Pulmonary artery endothelial cell (primary cell): ENCODE measurements around the gene PDZD2. TPM values are rescaled to one million over a fixed set of nuclear protein-coding genes. Genes with fewer than 3 reads are reported as not detected.

ENCODE experiments used
- total RNA-seq: library from RNA; depleted of rRNA; stranded (reverse); fragments of >200 nt; gene quantifications from 2 replicates; pipeline ENCODE4 v1.2.3, GENCODE V29; 2014

Gene PDZD2
- total RNA-seq, 1 donor from 2014 or later = 1.6 TPM

Other genes with a start within 250 kb of the PDZD2 start
- gene DROSHA, start 107.0 kb upstream of the PDZD2 start, total RNA-seq = 42.9 and 57.3 TPM in 2 replicates
- gene C5orf22, start 106.8 kb upstream of the PDZD2 start, total RNA-seq = 16.5 and 21.3 TPM in 2 replicates